Bronchus fibroblast of lung (primary cell): Measurements from ENCODE around the gene MRTFB. TPM values are rescaled to one million over a fixed set of nuclear protein-coding genes. Genes with fewer than 3 reads are reported as not detected.

Experiments used
- total RNA-seq: library from RNA; depleted of rRNA; stranded (reverse); fragments of >200 nt; gene quantifications from 2 replicates; pipeline ENCODE4 v1.2.3, GENCODE V29; 2015

The MRTFB gene, protein sequence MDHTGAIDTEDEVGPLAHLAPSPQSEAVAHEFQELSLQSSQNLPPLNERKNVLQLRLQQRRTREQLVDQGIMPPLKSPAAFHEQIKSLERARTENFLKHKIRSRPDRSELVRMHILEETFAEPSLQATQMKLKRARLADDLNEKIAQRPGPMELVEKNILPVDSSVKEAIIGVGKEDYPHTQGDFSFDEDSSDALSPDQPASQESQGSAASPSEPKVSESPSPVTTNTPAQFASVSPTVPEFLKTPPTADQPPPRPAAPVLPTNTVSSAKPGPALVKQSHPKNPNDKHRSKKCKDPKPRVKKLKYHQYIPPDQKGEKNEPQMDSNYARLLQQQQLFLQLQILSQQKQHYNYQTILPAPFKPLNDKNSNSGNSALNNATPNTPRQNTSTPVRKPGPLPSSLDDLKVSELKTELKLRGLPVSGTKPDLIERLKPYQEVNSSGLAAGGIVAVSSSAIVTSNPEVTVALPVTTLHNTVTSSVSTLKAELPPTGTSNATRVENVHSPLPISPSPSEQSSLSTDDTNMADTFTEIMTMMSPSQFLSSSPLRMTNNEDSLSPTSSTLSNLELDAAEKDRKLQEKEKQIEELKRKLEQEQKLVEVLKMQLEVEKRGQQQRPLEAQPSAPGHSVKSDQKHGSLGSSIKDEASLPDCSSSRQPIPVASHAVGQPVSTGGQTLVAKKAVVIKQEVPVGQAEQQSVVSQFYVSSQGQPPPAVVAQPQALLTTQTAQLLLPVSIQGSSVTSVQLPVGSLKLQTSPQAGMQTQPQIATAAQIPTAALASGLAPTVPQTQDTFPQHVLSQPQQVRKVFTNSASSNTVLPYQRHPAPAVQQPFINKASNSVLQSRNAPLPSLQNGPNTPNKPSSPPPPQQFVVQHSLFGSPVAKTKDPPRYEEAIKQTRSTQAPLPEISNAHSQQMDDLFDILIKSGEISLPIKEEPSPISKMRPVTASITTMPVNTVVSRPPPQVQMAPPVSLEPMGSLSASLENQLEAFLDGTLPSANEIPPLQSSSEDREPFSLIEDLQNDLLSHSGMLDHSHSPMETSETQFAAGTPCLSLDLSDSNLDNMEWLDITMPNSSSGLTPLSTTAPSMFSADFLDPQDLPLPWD
- 3.6 and 3.9 TPM in 2 replicates for total RNA-seq

DNA sequence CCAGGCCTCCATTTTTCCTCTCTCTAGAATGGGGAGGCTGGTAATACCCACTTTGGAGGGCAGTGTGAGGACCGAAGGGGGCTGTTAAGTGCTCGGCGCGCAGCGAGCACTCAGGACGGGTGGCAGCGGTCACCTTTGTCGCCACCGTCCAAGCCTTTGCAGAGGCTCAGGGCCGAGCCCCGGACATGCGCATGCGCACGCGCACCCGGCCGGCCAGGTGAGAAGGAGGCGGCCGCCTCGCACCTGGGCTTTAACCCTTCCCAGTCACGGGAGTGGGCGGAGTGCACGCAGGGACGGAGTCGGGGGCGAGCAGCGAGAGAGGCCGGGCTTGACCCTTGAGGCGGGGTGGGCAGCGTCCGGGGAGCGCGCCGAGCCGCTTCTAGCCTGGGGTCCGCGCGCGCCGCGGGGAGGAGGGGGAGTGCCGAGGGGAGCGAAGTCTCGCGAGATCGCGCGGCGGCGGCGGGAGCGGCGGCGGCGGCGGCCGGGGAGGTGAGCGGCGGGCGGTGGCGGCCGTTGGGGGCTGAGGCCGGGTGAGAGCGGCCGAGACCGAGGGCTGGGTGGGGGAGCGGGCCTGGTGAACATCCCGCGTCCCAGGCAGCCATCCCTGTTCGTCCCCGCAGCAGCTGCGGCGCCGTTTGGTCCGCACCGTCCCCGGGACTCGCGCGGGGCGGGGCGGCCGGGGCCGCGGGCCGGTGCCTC lies at the start of gene MRTFB:
TSS of gene MRTFB (plus strand) at position 443 of the 699 bp plus-strand sequence. CDS start 69,288 bp downstream, outside the sequence.

Other genes with a start within 250 kb of the MRTFB start
- 4.0 and 6.2 TPM in 2 replicates for gene ERCC4, start 151.2 kb upstream of the MRTFB start, total RNA-seq